Measurements from ENCODE around the gene TENM3. TPM values are rescaled to one million over a fixed set of nuclear protein-coding genes. Genes with fewer than 3 reads are reported as not detected.

The TENM3 gene
- total and polyA plus RNA-seq, 10 of the 15 experiments (the other 5 are each of a cell fraction or from before 2014, with no cell fraction given): 0.01 to 1.7 (median 0.08) TPM; not detected in 2

GRCh38 chr4:182530451-182530850, 287.2 kb downstream of the TENM3 start (continued):
- TF ChIP-seq ZBTB40 (IDR thresholded peaks at IDR 0.05; ENCODE audit: borderline replicate concordance): no peak

- Histone ChIP-seq H3K36me3 (ENCODE audit: control insufficient read depth in 2 of 2, insufficient read depth in 2 of 2, low read length in 1 of 2) (no peaks in the 10 kb centered on the region), H2AFZ (ENCODE audit: control insufficient read depth, low read depth, low read length) (no peak overlapping the region; the same call in 1 of the 2 replicates), H3K4me3 (no peak overlapping the region), H3K27ac (ENCODE audit: control insufficient read depth, insufficient read depth) (no peak overlapping the region), H3K4me2 (ENCODE audit: control insufficient read depth, insufficient read depth) (no peak overlapping the region), H3K27me3 (replicated peaks in 1 of 2; ENCODE audit: control insufficient read depth in 2 of 2, insufficient read depth in 2 of 2, low read length in 1 of 2) (no peaks in the 10 kb centered on the region), H3K79me2 (ENCODE audit: control insufficient read depth, insufficient read depth, low read length) (no peaks in the 10 kb centered on the region), H3K9me3 (replicated peaks; ENCODE audit: control insufficient read depth, insufficient read depth, low read length) (no peaks in the 10 kb centered on the region), H3K4me1 (ENCODE audit: control insufficient read depth, insufficient read depth, low read length) (no peaks in the 10 kb centered on the region), H4K20me1 (ENCODE audit: control insufficient read depth, insufficient read depth) (no peaks in the 10 kb centered on the region), H3K9ac (ENCODE audit: control insufficient read depth, insufficient read depth, low read length) (no peak overlapping the region)
- FAIRE-seq: no peak
- in situ Hi-C loops (cut with MboI) (no loop called here), intact Hi-C loops (cut with micrococcal nuclease; ENCODE audit: unreplicated experiment) (no loop called here)
- no peak for DNase-seq (ENCODE audit: low read depth, low spot score)
- WGBS (ENCODE audit: insufficient coverage, insufficient replicate concordance, low lambda C conversion rate, missing lambda C conversion rate): 46% methylated on average over 8 of the region's 8 CpGs
- BruUV-seq (replicated peaks): no TSS peak
- no peak for ATAC-seq
- ChIA-PET POLR2A (no interaction called here), RAD21 (ENCODE audit: unreplicated experiment) (no interaction called here), CTCF (interaction anchor here (1.6 to 2.0 kb wide), 2 partner anchors 9 to 12 kb away, joined by 3 to 6 read pairs; no protein-coding TSS in a partner anchor), SMC1A (ENCODE audit: uncharacterized antibody, unreplicated experiment) (interaction anchor here (1.2 to 3.0 kb wide), 6 partner anchors 9 to 42 kb away, joined by 3 to 11 read pairs (median 5); no protein-coding TSS in a partner anchor)
- no peak for TF ChIP-seq ZBTB33 (IDR thresholded peaks at IDR 0.05)
- TF ChIP-seq E2F8 (IDR thresholded peaks at IDR 0.05; ENCODE audit: low read depth, partially characterized antibody): no peak
Measured at GRCh38 chr4:182531555-182532162, 288.5 kb downstream of the TENM3 start.

Data from GM12878 (cell line).